HUES6 (cell line): ENCODE measurements around the gene DHX57.
A peak's percentile ranks its signal among the peaks of the same experiment; 100 is the strongest.

ENCODE experiments used
- H3K27ac ChIP-seq: 2 replicates; pipeline ENCODE4 v1.7.0; 2013; ENCODE audit warnings: low read depth, mild to moderate bottlenecking, low read length, inconsistent platforms
- H3K27me3 ChIP-seq: 2 replicates; pipeline ENCODE4 v1.6.1; 2013; ENCODE audit warnings: low read length; ENCODE audit not compliant: control insufficient read depth, insufficient read depth
- H3K36me3 ChIP-seq: 2 replicates; pipeline ENCODE4 v1.6.1; 2013; ENCODE audit warnings: low read length; ENCODE audit not compliant: control insufficient read depth, insufficient read depth
- H3K4me1 ChIP-seq: 2 replicates; pipeline ENCODE4 v1.6.1; 2013; ENCODE audit warnings: low read length; ENCODE audit not compliant: control insufficient read depth, insufficient read depth
- H3K4me3 ChIP-seq: 2 replicates; pipeline ENCODE4 v1.5.1; 2013; ENCODE audit warnings: low read depth, low read length
- H3K9ac ChIP-seq: one replicate; pipeline ENCODE4 v1.6.1; 2013; ENCODE audit warnings: mild to moderate bottlenecking, low read length
- H3K9me3 ChIP-seq: 2 replicates; pipeline ENCODE4 v1.6.1; 2013; ENCODE audit warnings: low read depth, low read length; ENCODE audit not compliant: control insufficient read depth, insufficient read depth

DHX57 gene, protein sequence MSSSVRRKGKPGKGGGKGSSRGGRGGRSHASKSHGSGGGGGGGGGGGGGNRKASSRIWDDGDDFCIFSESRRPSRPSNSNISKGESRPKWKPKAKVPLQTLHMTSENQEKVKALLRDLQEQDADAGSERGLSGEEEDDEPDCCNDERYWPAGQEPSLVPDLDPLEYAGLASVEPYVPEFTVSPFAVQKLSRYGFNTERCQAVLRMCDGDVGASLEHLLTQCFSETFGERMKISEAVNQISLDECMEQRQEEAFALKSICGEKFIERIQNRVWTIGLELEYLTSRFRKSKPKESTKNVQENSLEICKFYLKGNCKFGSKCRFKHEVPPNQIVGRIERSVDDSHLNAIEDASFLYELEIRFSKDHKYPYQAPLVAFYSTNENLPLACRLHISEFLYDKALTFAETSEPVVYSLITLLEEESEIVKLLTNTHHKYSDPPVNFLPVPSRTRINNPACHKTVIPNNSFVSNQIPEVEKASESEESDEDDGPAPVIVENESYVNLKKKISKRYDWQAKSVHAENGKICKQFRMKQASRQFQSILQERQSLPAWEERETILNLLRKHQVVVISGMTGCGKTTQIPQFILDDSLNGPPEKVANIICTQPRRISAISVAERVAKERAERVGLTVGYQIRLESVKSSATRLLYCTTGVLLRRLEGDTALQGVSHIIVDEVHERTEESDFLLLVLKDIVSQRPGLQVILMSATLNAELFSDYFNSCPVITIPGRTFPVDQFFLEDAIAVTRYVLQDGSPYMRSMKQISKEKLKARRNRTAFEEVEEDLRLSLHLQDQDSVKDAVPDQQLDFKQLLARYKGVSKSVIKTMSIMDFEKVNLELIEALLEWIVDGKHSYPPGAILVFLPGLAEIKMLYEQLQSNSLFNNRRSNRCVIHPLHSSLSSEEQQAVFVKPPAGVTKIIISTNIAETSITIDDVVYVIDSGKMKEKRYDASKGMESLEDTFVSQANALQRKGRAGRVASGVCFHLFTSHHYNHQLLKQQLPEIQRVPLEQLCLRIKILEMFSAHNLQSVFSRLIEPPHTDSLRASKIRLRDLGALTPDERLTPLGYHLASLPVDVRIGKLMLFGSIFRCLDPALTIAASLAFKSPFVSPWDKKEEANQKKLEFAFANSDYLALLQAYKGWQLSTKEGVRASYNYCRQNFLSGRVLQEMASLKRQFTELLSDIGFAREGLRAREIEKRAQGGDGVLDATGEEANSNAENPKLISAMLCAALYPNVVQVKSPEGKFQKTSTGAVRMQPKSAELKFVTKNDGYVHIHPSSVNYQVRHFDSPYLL (N-terminal part only)

DNA sequence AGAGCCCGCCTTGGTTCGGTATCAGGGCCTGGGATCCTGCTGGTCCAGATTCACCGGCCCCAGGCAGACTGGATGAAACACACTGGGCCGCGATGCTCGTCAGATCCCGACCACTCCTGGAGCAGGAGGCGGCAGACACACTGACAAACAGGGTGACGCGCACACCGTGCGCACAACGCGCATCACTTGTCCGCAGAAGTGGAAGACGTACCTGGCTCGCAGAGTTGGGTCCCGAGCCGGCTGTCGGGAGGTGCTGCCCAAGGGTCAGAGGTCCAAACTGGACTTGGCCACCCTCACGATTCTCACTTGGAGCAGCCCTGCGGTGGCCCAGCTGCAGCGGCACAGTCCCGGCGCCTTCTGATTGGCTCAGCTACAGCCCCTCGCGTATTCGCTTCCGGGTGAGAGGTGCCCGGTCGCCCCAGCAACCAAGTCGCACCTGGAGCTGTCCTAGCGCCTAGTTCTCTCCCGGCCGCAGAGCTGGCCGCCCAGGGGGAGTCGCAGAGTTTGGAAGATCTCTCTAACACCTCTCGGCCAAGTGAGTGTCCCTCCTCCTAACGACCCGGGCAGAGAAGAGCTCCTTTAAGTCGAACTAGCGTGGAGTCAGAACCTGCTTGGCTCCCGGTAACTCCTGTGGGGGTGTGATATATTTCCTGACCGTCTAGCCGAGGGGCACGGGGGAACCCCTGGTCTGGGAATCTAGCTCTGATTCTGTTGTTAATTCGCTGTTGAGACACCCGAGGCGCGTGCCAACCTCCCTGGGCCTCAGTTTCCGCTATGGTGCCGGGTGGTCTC lies at the start of gene DHX57, which contains the start of gene MORN2:
Gene DHX57, minus strand, starts transcription at position 359 of the 792 bp plus-strand sequence. CDS start 7,529 bp downstream, outside the sequence.
Gene MORN2, plus strand, starts transcription at position 401 of the 792 bp plus-strand sequence.
- no peaks in the 10 kb centered on the region for H3K9me3 ChIP-seq
- H3K27ac ChIP-seq = no peak within 1 kb of the TSS
- peak within 1 kb of the TSS; percentile 89 for H3K4me3 ChIP-seq
- H3K27me3 ChIP-seq = no peaks in the 10 kb centered on the region
- H3K36me3 ChIP-seq = no peaks in the 10 kb centered on the region
- peaks cover 6% of the 10 kb centered on the region; the same call in 1 of the 2 replicates for H3K4me1 ChIP-seq
- H3K9ac ChIP-seq = peak within 1 kb of the TSS; percentile 85

DNA sequence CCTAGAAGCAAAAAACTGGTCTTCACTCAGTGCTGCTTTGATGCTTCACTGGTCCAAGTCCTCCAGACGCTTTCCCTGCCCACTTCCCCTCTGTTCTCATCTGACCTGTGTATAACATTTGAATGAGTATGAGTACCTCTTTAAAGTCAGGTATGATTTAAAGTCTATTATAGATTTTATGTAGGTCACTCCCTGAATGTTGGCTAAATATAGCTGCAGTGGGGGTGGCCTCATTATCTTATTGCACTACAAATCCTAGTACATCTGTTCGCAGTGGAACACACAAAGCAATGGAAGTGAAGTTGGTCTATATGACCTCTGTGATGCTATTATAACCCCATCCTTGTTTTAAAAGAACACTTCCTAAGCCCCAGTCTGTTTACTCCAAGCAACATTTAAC lies 47.2 kb upstream of the DHX57 start:
- H3K4me1 ChIP-seq = no peaks in the 10 kb centered on the region
- no peak overlapping the region for H3K9ac ChIP-seq
- no peak overlapping the region for H3K27ac ChIP-seq
- no peaks in the 10 kb centered on the region for H3K9me3 ChIP-seq
- H3K27me3 ChIP-seq = no peaks in the 10 kb centered on the region
- H3K4me3 ChIP-seq = no peak overlapping the region
- H3K36me3 ChIP-seq = no peaks in the 10 kb centered on the region

DNA sequence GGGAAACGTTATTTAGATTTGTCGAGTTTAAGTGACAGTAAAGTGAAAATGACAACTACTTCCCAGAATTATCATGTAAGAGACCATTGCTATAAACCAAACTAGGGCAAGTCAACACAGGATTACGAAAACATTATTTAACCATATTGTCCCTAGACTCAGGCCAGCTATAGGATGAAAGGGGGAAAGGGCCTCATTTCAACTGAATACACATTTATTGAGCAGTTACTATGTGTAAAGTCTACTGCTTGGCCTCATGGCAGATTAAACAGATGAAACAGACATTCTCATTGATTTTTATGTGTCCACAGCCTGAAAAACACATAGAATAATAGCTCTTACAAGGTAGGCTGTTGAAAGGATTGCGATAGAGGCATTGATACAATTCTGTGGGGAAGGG lies 46.7 kb upstream of the DHX57 start:
- Histone ChIP-seq H3K27ac (no peak overlapping the region), H3K4me1 (no peaks in the 10 kb centered on the region), H3K9me3 (no peaks in the 10 kb centered on the region), H3K4me3 (no peak overlapping the region), H3K36me3 (no peaks in the 10 kb centered on the region), H3K9ac (no peak overlapping the region), H3K27me3 (no peaks in the 10 kb centered on the region)

DNA sequence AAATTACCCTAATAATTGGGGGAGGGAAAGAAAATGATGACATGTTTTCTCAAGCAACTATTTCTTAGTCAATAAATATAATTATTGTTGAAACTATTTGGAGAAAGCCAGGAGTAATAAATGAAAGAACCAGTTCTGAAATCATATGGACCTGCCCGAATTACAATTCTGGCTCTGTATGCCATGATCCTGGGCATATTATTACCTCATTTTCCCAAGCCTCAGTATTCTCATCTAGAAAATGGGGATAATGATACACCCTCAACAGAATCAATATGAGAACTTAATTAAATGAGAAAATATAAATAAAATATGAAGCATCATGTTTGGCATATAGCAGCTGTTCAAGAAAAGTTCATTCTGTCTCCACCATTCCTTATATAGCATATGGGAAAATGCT lies 36.9 kb upstream of the DHX57 start:
- H3K9me3 ChIP-seq = no peaks in the 10 kb centered on the region
- no peak overlapping the region for H3K27ac ChIP-seq
- H3K27me3 ChIP-seq = no peaks in the 10 kb centered on the region
- H3K9ac ChIP-seq = no peak overlapping the region
- no peaks in the 10 kb centered on the region for H3K36me3 ChIP-seq
- no peaks in the 10 kb centered on the region for H3K4me1 ChIP-seq
- no peak overlapping the region for H3K4me3 ChIP-seq

DNA sequence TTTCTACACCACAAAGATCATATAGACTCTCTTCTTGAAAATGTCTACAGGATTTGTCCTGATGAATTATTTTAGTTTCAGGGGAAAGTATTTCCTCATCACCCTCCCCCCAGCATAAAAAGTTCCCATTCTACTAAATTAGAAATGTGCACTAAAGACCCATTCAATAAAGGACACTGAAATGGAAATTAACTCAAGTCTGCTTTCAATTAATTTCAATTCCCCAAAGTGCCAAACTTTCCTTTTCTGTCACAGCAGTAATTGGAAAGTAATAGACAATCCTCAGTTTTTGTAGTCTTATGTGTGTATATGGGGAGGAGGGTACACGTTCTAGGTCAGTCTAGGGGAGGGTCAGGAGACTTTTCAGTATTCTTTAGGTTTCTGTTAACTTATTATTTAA lies 35.5 kb upstream of the DHX57 start:
- H3K27me3 ChIP-seq = no peaks in the 10 kb centered on the region
- H3K9ac ChIP-seq = no peak overlapping the region
- H3K4me3 ChIP-seq = no peak overlapping the region
- no peaks in the 10 kb centered on the region for H3K4me1 ChIP-seq
- no peaks in the 10 kb centered on the region for H3K36me3 ChIP-seq
- no peaks in the 10 kb centered on the region for H3K9me3 ChIP-seq
- no peak overlapping the region for H3K27ac ChIP-seq

DNA sequence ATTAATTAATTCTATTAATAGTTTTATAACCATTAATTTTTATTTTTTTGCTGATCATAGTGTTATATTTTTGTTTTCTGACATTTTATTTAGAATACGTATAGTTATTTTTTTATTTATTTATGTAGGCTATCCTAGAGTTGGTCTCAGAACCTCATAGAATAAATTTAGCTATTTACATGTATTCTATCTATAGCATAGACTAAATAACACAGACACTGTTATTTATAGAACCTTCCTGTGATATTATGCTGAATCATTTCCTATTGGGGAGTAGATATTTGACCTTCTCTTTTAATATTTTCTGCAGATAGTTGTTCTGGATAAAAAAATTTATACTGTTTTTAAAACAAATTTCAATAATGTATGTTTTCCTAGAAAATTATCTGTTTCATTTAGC lies 34.1 kb upstream of the DHX57 start:
- no peaks in the 10 kb centered on the region for H3K36me3 ChIP-seq
- no peak overlapping the region for H3K4me3 ChIP-seq
- no peak overlapping the region for H3K9ac ChIP-seq
- no peak overlapping the region for H3K27ac ChIP-seq
- H3K27me3 ChIP-seq = no peaks in the 10 kb centered on the region
- H3K9me3 ChIP-seq = no peaks in the 10 kb centered on the region
- H3K4me1 ChIP-seq = no peaks in the 10 kb centered on the region

DNA sequence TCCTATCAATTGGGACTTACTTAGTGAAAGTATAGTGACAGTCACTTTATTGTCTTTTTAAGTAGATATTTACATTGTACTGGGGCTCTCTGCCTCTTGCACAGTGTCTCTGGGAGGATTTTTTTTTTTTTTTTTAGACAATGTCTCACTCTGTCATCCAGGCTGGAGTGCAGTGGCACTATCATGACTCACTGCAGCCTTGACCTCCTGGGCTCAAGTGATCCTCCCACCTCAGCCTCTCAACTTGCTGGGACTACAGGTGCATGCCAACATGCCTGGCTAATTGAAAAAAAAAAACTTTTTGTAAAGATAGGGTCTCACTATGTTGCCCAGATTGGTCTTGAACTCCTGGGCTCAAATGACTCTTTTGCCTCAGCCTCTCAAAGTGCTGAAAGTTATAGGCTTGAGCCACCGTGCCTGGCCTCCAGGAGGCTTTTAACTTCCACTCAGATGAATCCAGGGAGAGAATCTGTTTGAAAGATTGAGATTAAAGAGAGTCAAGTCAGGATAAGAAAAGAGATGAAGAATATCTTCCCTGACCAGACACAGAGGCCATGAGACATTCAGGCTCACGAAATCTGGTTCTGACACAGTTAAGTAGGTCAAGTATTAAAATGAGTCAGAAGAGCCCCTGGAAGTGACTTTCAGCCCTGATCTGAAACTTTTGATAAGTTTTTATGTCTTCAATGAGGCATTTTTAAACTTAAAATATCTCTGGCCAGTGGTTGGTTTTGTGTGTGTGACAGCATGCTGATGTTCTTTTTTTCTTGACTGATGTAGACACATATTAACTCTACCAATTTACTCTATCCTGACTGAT lies 32.2 kb upstream of the DHX57 start:
- no peak overlapping the region for H3K27ac ChIP-seq
- H3K27me3 ChIP-seq = no peaks in the 10 kb centered on the region
- no peak overlapping the region for H3K9ac ChIP-seq

DNA sequence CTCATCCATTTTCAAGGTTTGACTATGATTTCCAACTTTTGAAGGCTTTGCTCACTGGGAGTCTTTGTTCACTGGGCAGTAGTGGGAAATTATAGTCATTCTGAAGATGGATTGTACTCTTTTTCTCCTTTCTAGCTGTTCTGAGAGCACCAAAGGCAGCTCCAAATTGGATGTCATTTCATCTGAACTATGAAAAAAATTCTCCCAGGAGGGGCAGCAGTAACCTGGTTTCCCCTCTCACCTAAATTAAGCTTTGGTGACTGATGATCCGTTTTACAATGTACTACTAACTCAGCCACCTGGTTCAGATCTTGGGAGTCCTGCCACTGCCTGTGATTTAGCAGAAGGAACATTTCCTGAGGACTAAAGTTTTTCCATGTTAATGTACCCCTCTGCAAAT lies 31.5 kb upstream of the DHX57 start:
- Histone ChIP-seq H3K27me3 (no peaks in the 10 kb centered on the region), H3K4me3 (no peak overlapping the region), H3K27ac (no peak overlapping the region), H3K36me3 (no peaks in the 10 kb centered on the region), H3K9ac (no peak overlapping the region), H3K4me1 (no peaks in the 10 kb centered on the region), H3K9me3 (no peaks in the 10 kb centered on the region)

More for the DNA sequence above, 32.2 kb upstream of the DHX57 start:
- H3K4me1 ChIP-seq = no peaks in the 10 kb centered on the region
- H3K9me3 ChIP-seq = no peaks in the 10 kb centered on the region
- no peak overlapping the region for H3K4me3 ChIP-seq
- no peaks in the 10 kb centered on the region for H3K36me3 ChIP-seq

DNA sequence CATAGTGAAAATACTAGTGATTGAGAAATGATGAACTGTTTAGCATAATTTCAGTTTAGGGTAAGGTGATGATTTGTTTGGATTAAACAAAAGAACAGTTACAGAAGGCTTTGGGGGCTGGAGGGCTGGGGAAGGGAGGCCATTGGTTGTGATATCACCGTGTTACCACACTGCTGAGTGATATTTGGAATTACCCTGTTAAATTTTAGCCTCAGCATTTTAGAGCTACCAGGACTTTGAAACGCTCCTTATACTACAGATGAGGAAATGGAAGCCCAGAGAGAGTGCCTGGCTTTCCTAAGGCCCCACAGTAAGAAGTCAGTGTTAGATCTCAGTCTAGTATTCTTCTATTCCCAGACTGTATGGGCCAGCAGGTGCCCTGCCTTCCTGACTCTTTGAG lies 29.5 kb upstream of the DHX57 start:
- Histone ChIP-seq H3K27ac (no peak overlapping the region), H3K36me3 (no peaks in the 10 kb centered on the region)

More for the DNA sequence above, 29.5 kb upstream of the DHX57 start:
- Histone ChIP-seq H3K4me3 (no peak overlapping the region), H3K9me3 (no peaks in the 10 kb centered on the region), H3K4me1 (no peaks in the 10 kb centered on the region), H3K9ac (no peak overlapping the region), H3K27me3 (no peaks in the 10 kb centered on the region)
